Activated CD4-positive, alpha-beta T cell treated with anti-CD3 and anti-CD28 coated beads, Interleukin-2, amount 10 ng/mL, durations not matched to agents 24 days and 14 days (primary cell): Measurements from ENCODE around the gene GPR39. TPM values are rescaled to one million over a fixed set of nuclear protein-coding genes. Genes with fewer than 3 reads are reported as not detected.

ENCODE experiments used
- DNase-seq: peaks from one replicate; pipeline ENCODE4 v3.0.0; 2022
- H3K27ac Mint-ChIP-seq: one replicate; pipeline ENCODE4 v1.8.0; 2022; ENCODE audit warnings: mild to moderate bottlenecking, mixed read lengths
- H3K27me3 Mint-ChIP-seq: one replicate; pipeline ENCODE4 v1.8.0; 2022; ENCODE audit warnings: mixed read lengths
- H3K36me3 Mint-ChIP-seq: one replicate; pipeline ENCODE4 v1.8.0; 2022; ENCODE audit warnings: low read depth, mild to moderate bottlenecking, mixed read lengths
- H3K4me1 Mint-ChIP-seq: one replicate; pipeline ENCODE4 v1.8.0; 2021; ENCODE audit warnings: mixed read lengths
- H3K4me3 Mint-ChIP-seq: one replicate; pipeline ENCODE4 v1.8.0; 2022; ENCODE audit warnings: mild to moderate bottlenecking, moderate library complexity, mixed read lengths
- H3K9me3 Mint-ChIP-seq: one replicate; pipeline ENCODE4 v1.8.0; 2021; ENCODE audit warnings: mixed read lengths
- intact Hi-C: fragments of 100-400 bp; cut with micrococcal nuclease; formaldehyde crosslinking; loops from one replicate; pipeline ENCODE4 v1.15.1; 2023
- total RNA-seq: library from RNA; stranded (reverse); gene quantifications from 2 replicates; pipeline ENCODE4 v1.2.3, GENCODE V29; 2022

The GPR39 gene
- total RNA-seq, 1 donor from 2014 or later = not detected

DNA sequence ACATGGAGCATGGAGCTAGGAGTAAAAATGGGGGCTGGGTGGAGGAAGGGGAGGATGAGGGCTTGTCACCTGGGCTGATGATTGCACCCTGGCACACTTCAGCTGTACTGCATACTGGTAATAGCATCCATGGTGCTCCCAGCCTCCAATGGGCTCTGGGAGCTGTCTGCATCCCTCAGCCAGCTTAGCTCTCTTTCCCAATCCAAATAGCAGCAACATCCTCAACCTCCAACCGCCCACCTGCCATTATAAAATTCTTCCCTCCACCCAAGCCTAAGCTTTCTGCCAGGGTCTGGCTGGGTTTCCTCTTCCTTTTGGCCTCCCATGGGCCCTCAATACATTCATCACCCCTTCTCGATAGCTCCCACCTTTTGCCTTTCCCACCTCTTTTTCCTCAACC, 143.3 kb downstream of the GPR39 start:
- H3K4me1 Mint-ChIP-seq = no peaks in the 10 kb centered on the region
- DNase-seq = no peak
- intact Hi-C loops = no loop called here
- H3K4me3 Mint-ChIP-seq = no peak overlapping the region
- no peaks in the 10 kb centered on the region for H3K27me3 Mint-ChIP-seq
- no peaks in the 10 kb centered on the region for H3K9me3 Mint-ChIP-seq
- no peaks in the 10 kb centered on the region for H3K36me3 Mint-ChIP-seq
- no peak overlapping the region for H3K27ac Mint-ChIP-seq

DNA sequence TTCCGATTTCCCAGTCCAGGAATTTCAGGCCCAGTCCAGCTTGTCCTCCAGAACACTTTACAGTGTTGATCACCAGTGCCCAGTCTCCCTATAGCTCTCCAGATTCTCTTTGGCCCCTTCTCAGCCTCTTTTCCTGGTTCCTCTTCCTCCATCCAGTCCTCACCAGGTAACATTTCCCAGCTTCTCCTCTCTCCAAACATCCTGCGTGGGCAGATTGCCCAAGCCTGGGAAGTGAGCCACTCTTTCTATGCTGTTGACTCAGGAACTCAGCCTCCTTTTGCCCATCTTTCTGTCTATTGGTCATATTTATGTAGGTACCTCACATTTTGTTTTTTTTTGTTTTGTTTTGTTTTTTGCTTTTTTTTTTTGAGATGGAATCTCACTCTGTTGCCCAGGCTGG, 144.0 kb downstream of the GPR39 start:
- Mint-ChIP-seq H3K9me3 (no peaks in the 10 kb centered on the region), H3K4me3 (no peak overlapping the region), H3K27me3 (no peaks in the 10 kb centered on the region), H3K27ac (no peak overlapping the region), H3K36me3 (no peaks in the 10 kb centered on the region), H3K4me1 (no peaks in the 10 kb centered on the region)
- intact Hi-C loops = no loop called here
- no peak for DNase-seq

DNA sequence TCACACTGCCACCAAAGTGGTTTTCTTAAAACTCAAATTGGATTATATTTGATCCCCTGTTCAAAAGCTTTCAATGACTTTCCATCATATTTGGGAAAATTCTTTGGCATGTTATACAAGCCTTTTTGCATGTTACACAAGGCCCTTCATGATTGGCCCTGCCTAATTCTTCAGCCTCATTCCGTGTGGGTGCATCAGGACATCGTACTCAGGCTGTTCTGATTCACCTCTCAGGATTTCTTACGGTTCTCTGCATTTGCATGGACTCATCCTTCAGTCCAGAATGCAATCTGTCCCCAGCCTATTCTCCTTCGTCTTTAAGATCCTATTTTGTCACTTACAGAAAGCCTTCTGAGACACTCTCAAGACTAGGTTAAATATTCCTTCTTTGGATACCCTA, 145.6 kb downstream of the GPR39 start:
- DNase-seq = no peak
- no peaks in the 10 kb centered on the region for H3K4me1 Mint-ChIP-seq
- H3K27me3 Mint-ChIP-seq = no peaks in the 10 kb centered on the region
- intact Hi-C loops = no loop called here
- H3K36me3 Mint-ChIP-seq = no peaks in the 10 kb centered on the region
- no peaks in the 10 kb centered on the region for H3K9me3 Mint-ChIP-seq
- no peak overlapping the region for H3K27ac Mint-ChIP-seq
- H3K4me3 Mint-ChIP-seq = no peak overlapping the region

- no peak overlapping the region for H3K4me3 Mint-ChIP-seq
- no peaks in the 10 kb centered on the region for H3K4me1 Mint-ChIP-seq
- H3K36me3 Mint-ChIP-seq = no peaks in the 10 kb centered on the region
- intact Hi-C loops = no loop called here
- no peak overlapping the region for H3K27ac Mint-ChIP-seq
- H3K9me3 Mint-ChIP-seq = peaks cover 4% of the 10 kb centered on the region
- H3K27me3 Mint-ChIP-seq = no peaks in the 10 kb centered on the region
- no peak for DNase-seq
Observed at GRCh38 chr2:132564065-132564464, 147.5 kb downstream of the GPR39 start.

GRCh38 chr2:132566379-132566778, 149.8 kb downstream of the GPR39 start:
- H3K27ac Mint-ChIP-seq = no peak overlapping the region
- no peaks in the 10 kb centered on the region for H3K27me3 Mint-ChIP-seq
- no peak overlapping the region for H3K4me3 Mint-ChIP-seq
- no peak for DNase-seq
- peaks cover 4% of the 10 kb centered on the region for H3K9me3 Mint-ChIP-seq
- H3K4me1 Mint-ChIP-seq = no peaks in the 10 kb centered on the region
- no peaks in the 10 kb centered on the region for H3K36me3 Mint-ChIP-seq
- intact Hi-C loops = no loop called here

- Mint-ChIP-seq H3K9me3 (peaks cover 4% of the 10 kb centered on the region), H3K4me1 (no peaks in the 10 kb centered on the region), H3K4me3 (no peak overlapping the region), H3K27me3 (no peaks in the 10 kb centered on the region), H3K36me3 (no peaks in the 10 kb centered on the region), H3K27ac (no peak overlapping the region)
- intact Hi-C loops = no loop called here
- DNase-seq = no peak
Observed at GRCh38 chr2:132567682-132568081, 151.1 kb downstream of the GPR39 start.

- no peak overlapping the region for H3K27ac Mint-ChIP-seq
- no peak overlapping the region for H3K4me3 Mint-ChIP-seq
- no peaks in the 10 kb centered on the region for H3K27me3 Mint-ChIP-seq
- peaks cover 4% of the 10 kb centered on the region for H3K9me3 Mint-ChIP-seq
- DNase-seq = no peak
- H3K36me3 Mint-ChIP-seq = no peaks in the 10 kb centered on the region
- no peaks in the 10 kb centered on the region for H3K4me1 Mint-ChIP-seq
- intact Hi-C loops = no loop called here
Observed at GRCh38 chr2:132568656-132569055, 152.1 kb downstream of the GPR39 start.

- H3K27me3 Mint-ChIP-seq = no peaks in the 10 kb centered on the region
- H3K27ac Mint-ChIP-seq = no peak overlapping the region
- DNase-seq = no peak
- no peak overlapping the region for H3K4me3 Mint-ChIP-seq
- H3K36me3 Mint-ChIP-seq = no peaks in the 10 kb centered on the region
- no peaks in the 10 kb centered on the region for H3K9me3 Mint-ChIP-seq
- intact Hi-C loops = no loop called here
- H3K4me1 Mint-ChIP-seq = no peaks in the 10 kb centered on the region
Observed at GRCh38 chr2:132573444-132574007, 156.9 kb downstream of the GPR39 start.

DNA sequence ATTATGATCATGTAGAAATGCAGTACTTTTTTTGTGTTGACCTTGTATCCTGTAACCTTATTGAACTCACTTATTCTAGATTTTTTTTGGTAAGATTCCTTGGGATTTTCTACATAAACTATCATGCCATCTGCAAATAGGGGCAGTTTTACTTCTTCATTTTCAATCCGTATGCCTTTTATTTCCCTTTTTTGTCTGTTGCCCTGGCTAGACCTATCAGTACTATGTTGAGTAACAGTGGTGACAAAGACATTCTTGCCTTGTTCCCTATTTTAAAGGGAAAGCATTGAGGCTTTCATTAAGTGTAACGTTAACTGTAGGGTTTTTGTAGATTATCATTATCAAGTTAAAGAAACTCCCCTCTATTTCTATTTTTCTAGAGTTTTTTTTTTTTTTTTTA, 161.1 kb downstream of the GPR39 start:
- no peak for DNase-seq
- intact Hi-C loops = no loop called here
- no peak overlapping the region for H3K27ac Mint-ChIP-seq

GRCh38 chr2:132581591-132581990, 165.0 kb downstream of the GPR39 start:
- no peak for DNase-seq
- no peaks in the 10 kb centered on the region for H3K36me3 Mint-ChIP-seq
- no peaks in the 10 kb centered on the region for H3K27me3 Mint-ChIP-seq
- H3K4me1 Mint-ChIP-seq = no peaks in the 10 kb centered on the region
- intact Hi-C loops = no loop called here
- H3K27ac Mint-ChIP-seq = no peak overlapping the region
- no peaks in the 10 kb centered on the region for H3K9me3 Mint-ChIP-seq
- H3K4me3 Mint-ChIP-seq = no peak overlapping the region

More for the DNA sequence above, 161.1 kb downstream of the GPR39 start:
- no peaks in the 10 kb centered on the region for H3K27me3 Mint-ChIP-seq
- H3K9me3 Mint-ChIP-seq = no peaks in the 10 kb centered on the region
- no peaks in the 10 kb centered on the region for H3K4me1 Mint-ChIP-seq
- H3K4me3 Mint-ChIP-seq = no peak overlapping the region
- H3K36me3 Mint-ChIP-seq = no peaks in the 10 kb centered on the region

DNA sequence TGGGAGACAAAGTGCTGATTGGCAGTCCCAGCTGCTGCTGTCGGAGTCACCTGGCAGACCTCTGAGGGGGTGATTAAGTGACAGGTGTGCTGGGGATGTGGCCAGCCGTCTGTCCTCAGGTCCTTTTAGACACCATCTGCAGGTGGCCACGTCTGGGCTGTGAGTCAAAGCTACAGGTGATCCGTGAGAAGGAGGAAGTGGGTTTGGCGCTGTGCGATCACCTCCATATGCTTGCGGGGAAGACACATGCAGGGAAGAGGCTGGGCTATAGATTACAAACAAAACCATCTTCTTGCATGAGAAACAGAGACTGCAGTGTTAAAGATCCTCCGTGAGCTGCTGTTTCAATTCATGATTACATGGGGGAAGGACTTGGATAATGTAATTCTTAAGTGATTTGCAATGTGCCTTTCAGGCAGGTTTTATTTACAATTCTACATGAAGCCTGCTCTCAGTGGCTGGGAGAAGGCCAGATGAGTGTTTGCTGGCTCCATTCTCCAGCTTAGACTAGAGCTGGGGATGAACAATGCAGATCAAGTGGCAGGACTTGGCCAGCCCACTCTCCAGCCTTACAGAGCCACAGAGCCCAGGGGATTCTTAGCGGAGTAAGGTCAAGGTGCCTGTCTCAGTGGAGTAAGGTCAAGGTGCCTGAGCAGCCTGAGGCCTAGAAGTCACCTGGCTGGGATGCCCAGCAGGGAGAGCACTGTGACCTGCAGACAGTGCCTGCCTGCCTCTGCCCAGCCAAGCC, 165.6 kb downstream of the GPR39 start:
- DNase-seq = no peak
- H3K36me3 Mint-ChIP-seq = no peaks in the 10 kb centered on the region
- no peak overlapping the region for H3K4me3 Mint-ChIP-seq
- H3K27ac Mint-ChIP-seq = no peak overlapping the region
- intact Hi-C loops = no loop called here
- no peaks in the 10 kb centered on the region for H3K4me1 Mint-ChIP-seq
- H3K9me3 Mint-ChIP-seq = no peaks in the 10 kb centered on the region
- H3K27me3 Mint-ChIP-seq = no peaks in the 10 kb centered on the region

DNA sequence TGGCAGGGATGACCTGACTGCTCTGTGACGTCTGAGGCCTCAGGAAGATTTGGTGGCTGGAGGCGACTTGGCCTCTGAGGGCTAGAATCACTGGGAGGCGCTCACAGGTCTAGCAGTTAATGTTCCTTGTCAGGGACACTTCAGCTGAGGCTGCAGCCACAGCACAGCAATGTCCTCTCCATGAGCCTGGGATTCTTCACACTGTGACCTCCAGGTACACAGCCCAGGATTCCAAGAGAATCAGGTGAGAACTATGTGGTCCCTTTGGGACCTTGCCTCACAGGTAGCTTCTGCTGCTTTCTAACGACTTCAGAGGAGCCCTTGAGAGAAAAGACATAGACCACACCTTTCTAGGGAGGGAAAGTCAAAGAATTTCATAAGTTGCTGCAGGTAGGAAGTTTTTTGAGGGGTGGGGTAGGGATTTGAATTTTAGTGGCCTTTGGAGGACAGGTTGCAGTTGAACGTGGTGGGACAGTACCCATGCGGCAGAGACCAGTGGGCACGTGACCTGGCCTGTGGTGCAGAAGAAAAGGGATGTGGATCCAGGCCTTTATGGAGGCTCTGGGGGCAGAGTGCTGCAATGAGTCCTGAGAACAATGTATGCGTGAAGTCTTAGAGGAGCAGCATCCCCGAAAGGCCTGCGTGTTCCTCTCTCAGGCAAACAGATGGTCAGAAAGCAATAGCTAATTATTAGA, 167.2 kb downstream of the GPR39 start:
- H3K4me3 Mint-ChIP-seq = no peak overlapping the region
- H3K27me3 Mint-ChIP-seq = no peaks in the 10 kb centered on the region
- no peaks in the 10 kb centered on the region for H3K36me3 Mint-ChIP-seq
- H3K27ac Mint-ChIP-seq = no peak overlapping the region
- intact Hi-C loops = no loop called here
- H3K9me3 Mint-ChIP-seq = no peaks in the 10 kb centered on the region
- no peaks in the 10 kb centered on the region for H3K4me1 Mint-ChIP-seq
- no peak for DNase-seq

DNA sequence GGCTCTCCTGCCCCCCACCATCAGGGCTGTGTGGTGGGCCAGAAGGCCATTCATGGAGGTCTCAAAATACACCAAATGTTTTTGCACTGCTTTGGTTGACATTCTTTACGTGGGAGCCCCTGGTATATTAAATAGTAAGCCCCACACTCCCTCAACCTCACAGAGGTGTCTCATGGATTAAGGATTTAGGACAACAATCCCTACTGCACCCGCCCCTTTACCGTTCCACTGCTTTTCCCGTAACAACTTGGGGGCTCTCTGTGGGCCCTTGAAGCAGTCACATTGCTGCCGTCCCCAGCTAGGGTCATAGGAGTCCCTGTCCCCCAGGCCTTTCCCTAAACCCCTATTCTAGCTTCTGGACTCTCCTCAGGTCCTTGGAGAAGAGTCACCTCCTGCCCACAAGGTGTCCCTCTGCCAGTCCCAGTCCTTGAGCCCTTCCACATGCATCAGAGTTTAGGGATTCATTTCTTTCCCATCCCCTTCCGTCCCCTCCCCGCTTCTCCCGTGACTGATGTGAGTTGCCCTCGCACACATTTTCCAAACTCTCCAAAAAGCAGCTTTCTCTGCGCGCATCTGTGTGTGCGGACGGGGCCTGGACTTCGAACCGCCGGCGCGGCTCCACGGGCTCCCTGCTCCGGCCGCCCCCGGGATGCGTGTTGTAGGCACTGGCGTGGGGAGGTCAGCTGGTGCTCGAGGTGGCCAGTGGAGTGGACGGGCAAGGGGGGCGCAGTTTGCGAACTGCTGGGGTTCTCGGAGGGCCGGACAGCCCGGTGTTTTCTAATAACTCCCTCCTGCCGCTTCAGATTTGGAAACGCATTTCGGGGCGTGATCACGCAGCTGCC, 168.6 kb downstream of the GPR39 start:
- no peak for DNase-seq
- Mint-ChIP-seq H3K27ac (no peak overlapping the region), H3K4me3 (no peak overlapping the region), H3K27me3 (no peaks in the 10 kb centered on the region), H3K36me3 (no peaks in the 10 kb centered on the region), H3K4me1 (no peaks in the 10 kb centered on the region), H3K9me3 (no peaks in the 10 kb centered on the region)
- intact Hi-C loops = no loop called here

DNA sequence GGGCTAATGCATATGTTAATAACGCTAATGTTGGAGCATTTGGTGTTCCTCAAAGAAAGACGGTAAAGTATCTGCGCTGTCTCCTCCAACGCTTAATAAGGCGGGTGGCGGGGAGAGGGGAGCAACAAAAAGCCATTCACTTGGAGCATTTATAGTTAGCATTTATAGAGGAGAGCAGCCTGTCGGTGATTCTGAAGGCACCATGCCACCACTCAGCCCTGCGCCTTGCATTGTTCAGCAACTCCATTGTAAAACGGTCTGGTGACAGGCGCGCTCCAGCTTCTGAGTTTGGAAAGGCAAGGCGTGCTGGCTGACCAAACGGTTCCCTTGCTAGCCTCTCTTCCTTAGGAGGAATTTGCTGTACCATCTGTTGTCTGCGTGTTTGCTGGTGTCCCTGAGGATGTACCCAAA, 169.5 kb downstream of the GPR39 start:
- H3K4me3 Mint-ChIP-seq = no peak overlapping the region
- intact Hi-C loops = no loop called here
- H3K4me1 Mint-ChIP-seq = no peaks in the 10 kb centered on the region

More for the DNA sequence above, 169.5 kb downstream of the GPR39 start:
- no peaks in the 10 kb centered on the region for H3K36me3 Mint-ChIP-seq
- no peaks in the 10 kb centered on the region for H3K9me3 Mint-ChIP-seq
- no peak for DNase-seq
- H3K27me3 Mint-ChIP-seq = no peaks in the 10 kb centered on the region
- H3K27ac Mint-ChIP-seq = no peak overlapping the region
